ENCODE measurements around the gene SLC17A8.

DNA sequence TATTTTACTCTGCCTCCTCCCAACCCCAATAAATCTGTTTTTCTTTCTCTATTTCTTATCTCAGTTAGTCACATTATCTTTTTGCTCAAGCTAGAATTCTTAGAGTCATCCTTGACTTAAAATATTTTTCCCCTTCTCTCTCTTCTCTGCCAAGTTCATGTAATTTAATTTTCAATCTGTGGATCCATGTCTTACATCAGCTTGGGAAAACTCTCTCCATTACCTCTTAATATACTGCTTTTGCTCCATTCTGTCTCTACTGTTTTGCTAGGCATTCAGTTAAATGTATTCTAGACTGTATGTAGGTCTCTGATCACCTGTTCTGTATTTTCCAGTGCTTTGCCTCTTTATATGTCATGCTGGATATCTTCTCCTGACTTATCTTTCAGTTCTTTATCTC is 65.8 kb downstream of the SLC17A8 start:
- TF ChIP-seq FOS (IDR thresholded peaks at IDR 0.05; ENCODE audit: borderline replicate concordance, insufficient read depth, low read length), result no peak
- TF ChIP-seq, protein P1, sequence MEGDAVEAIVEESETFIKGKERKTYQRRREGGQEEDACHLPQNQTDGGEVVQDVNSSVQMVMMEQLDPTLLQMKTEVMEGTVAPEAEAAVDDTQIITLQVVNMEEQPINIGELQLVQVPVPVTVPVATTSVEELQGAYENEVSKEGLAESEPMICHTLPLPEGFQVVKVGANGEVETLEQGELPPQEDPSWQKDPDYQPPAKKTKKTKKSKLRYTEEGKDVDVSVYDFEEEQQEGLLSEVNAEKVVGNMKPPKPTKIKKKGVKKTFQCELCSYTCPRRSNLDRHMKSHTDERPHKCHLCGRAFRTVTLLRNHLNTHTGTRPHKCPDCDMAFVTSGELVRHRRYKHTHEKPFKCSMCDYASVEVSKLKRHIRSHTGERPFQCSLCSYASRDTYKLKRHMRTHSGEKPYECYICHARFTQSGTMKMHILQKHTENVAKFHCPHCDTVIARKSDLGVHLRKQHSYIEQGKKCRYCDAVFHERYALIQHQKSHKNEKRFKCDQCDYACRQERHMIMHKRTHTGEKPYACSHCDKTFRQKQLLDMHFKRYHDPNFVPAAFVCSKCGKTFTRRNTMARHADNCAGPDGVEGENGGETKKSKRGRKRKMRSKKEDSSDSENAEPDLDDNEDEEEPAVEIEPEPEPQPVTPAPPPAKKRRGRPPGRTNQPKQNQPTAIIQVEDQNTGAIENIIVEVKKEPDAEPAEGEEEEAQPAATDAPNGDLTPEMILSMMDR (IDR thresholded peaks at IDR 0.05; ENCODE audit: extremely low read depth in 1 of 2, insufficient read depth in 1 of 2, low read depth in 1 of 2, low read length in 2 of 2), result no peak
- no peak for TF ChIP-seq POLR2AphosphoS5 (IDR thresholded peaks at IDR 0.05; ENCODE audit: insufficient read depth, low read depth, low read length)
- TF ChIP-seq POLR2A (IDR thresholded peaks at IDR 0.05; ENCODE audit: low read depth, low read length), result no peak

Data from endothelial cell of umbilical vein (primary cell).